ENCODE measurements around the gene PCDHGC5. TPM values are rescaled to one million over a fixed set of nuclear protein-coding genes. Genes with fewer than 3 reads are reported as not detected.
A peak's percentile ranks its signal among the peaks of the same experiment; 100 is the strongest.

PCDHGC5 gene
- total RNA-seq, 1 experiment from 2014 or later, result 2.1 TPM

DNA sequence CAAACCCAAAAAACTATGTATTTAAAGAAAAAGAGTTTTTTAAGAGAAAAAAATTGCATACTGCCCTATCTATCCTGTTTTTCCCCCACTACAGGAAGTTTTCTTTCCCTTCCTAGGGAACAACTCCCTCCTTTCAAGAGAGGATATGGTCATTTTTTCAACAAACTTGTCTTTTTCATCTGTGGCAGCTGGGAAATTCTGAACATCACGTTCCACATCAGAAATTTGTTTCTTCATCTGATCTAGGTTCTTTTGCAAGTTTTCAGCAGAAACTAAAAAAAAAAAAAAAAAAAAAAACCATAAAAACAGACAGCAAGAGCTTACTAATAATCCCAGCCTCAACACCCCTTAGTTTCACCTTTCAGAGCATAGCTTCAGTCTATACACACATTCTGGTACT lies 38.5 kb downstream of the PCDHGC5 start:
- TF ChIP-seq, protein P1, sequence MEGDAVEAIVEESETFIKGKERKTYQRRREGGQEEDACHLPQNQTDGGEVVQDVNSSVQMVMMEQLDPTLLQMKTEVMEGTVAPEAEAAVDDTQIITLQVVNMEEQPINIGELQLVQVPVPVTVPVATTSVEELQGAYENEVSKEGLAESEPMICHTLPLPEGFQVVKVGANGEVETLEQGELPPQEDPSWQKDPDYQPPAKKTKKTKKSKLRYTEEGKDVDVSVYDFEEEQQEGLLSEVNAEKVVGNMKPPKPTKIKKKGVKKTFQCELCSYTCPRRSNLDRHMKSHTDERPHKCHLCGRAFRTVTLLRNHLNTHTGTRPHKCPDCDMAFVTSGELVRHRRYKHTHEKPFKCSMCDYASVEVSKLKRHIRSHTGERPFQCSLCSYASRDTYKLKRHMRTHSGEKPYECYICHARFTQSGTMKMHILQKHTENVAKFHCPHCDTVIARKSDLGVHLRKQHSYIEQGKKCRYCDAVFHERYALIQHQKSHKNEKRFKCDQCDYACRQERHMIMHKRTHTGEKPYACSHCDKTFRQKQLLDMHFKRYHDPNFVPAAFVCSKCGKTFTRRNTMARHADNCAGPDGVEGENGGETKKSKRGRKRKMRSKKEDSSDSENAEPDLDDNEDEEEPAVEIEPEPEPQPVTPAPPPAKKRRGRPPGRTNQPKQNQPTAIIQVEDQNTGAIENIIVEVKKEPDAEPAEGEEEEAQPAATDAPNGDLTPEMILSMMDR (IDR thresholded peaks at IDR 0.05; ENCODE audit: unreplicated experiment), result no peak
- CTCF ChIA-PET, result interaction anchor here (0.6 to 0.7 kb wide), 2 partner anchors 13 to 529 kb away, joined by 4 to 5 read pairs; no protein-coding TSS in a partner anchor

DNA sequence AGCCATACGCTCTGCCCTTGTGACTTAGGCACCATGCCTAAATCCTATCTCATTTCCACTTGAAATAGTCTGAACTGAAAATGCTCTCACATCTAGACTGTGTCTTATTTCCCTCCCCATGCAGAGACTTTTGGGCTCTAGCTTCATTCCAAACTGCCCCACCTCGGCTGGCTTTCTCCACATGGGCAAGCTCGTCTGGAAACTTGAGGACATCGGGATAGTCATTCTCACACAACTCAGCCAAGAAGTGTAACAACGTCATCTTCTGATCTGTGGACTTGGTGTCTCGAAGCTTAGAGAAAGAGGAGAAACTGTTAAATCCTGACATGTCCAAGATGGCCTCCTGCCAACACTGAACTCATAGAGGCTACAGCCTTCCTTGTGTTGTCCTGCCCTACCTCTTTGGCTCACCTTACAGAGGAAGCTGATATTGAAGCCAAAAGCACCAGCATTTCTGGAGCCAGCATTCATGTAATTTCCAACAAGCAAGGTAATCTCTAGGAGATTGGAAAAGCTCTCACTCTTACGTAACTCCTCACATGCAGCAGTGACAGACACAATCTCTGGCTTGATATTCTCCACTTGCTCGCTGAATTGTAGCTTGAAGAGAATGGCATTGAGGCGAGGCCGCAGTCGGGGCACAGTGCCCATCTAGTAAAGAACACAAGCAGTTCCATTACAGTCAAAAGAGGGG lies 39.6 kb downstream of the PCDHGC5 start:
- no peak overlapping the region for H3K4me3 Mint-ChIP-seq (ENCODE audit: low read depth, unreplicated experiment)
- CTCF ChIA-PET, result interaction anchor here (0.7 kb wide), 1 partner anchor 53 kb away, joined by 3 read pairs; the partner anchor contains the start of gene PCDHGC3
- no peaks in the 10 kb centered on the region for H3K27me3 Mint-ChIP-seq (ENCODE audit: unreplicated experiment)
- TSS peak; percentile 47 for BruUV-seq (replicated peaks)
- TF ChIP-seq, protein P1 (IDR thresholded peaks at IDR 0.05; ENCODE audit: unreplicated experiment), result no peak
- H3K4me1 Mint-ChIP-seq (ENCODE audit: low read depth, unreplicated experiment), result peaks cover 25% of the 10 kb centered on the region
- H3K9me3 Mint-ChIP-seq (ENCODE audit: low read depth, unreplicated experiment), result no peaks in the 10 kb centered on the region
- no peak overlapping the region for H3K27ac Mint-ChIP-seq (ENCODE audit: unreplicated experiment)
- intact Hi-C loops (cut with micrococcal nuclease; ENCODE audit: unreplicated experiment), result loop anchor here (10.0 kb wide), 1 partner anchor 524 kb away; no protein-coding TSS in a partner anchor
- no peak for DNase-seq
- peaks cover 38% of the 10 kb centered on the region for H3K36me3 Mint-ChIP-seq (ENCODE audit: insufficient read depth, unreplicated experiment)

More for the DNA sequence above, 38.5 kb downstream of the PCDHGC5 start:
- no TSS peak for BruUV-seq (replicated peaks)
- Mint-ChIP-seq H3K4me1 (ENCODE audit: low read depth, unreplicated experiment) (peaks cover 35% of the 10 kb centered on the region), H3K9me3 (ENCODE audit: low read depth, unreplicated experiment) (no peaks in the 10 kb centered on the region), H3K36me3 (ENCODE audit: insufficient read depth, unreplicated experiment) (peaks cover 39% of the 10 kb centered on the region), H3K27ac (ENCODE audit: unreplicated experiment) (no peak overlapping the region), H3K4me3 (ENCODE audit: low read depth, unreplicated experiment) (no peak overlapping the region), H3K27me3 (ENCODE audit: unreplicated experiment) (no peaks in the 10 kb centered on the region)
- intact Hi-C loops (cut with micrococcal nuclease; ENCODE audit: unreplicated experiment), result loop anchor here (10.0 kb wide), 1 partner anchor 523 kb away; no protein-coding TSS in a partner anchor
- no peak for DNase-seq

DNA sequence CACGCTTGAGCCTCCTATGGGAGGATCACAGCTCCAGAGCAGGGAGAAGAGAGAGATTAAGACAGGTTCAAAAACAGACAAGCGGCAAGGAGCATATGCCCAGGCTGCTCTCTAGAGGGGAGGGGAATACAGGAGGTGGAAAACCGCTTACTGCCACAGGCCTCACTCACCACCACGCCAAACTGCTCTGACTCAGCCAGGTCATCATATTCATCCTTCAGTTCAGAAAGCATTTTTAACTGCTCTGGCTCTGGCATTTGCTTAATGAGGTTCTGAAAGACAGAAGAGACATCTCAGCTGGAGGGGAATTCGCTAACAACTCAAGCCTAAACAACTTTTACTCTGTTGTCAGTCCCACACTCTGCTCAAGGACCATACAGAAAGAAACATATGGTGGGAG lies 40.1 kb downstream of the PCDHGC5 start:
- no peak overlapping the region for H3K27ac Mint-ChIP-seq (ENCODE audit: unreplicated experiment)
- intact Hi-C loops (cut with micrococcal nuclease; ENCODE audit: unreplicated experiment), result loop anchor here (10.0 kb wide), 1 partner anchor 524 kb away; no protein-coding TSS in a partner anchor
- H3K36me3 Mint-ChIP-seq (ENCODE audit: insufficient read depth, unreplicated experiment), result peaks cover 37% of the 10 kb centered on the region
- no peaks in the 10 kb centered on the region for H3K27me3 Mint-ChIP-seq (ENCODE audit: unreplicated experiment)
- H3K4me1 Mint-ChIP-seq (ENCODE audit: low read depth, unreplicated experiment), result peaks cover 25% of the 10 kb centered on the region
- no peak for DNase-seq
- no peaks in the 10 kb centered on the region for H3K9me3 Mint-ChIP-seq (ENCODE audit: low read depth, unreplicated experiment)
- CTCF ChIA-PET, result interaction anchor here (0.7 kb wide), 1 partner anchor 54 kb away, joined by 3 read pairs; the partner anchor contains the start of gene PCDHGC3
- no TSS peak for BruUV-seq (replicated peaks)
- no peak overlapping the region for H3K4me3 Mint-ChIP-seq (ENCODE audit: low read depth, unreplicated experiment)
- TF ChIP-seq, protein P1 (IDR thresholded peaks at IDR 0.05; ENCODE audit: unreplicated experiment), result no peak

DNA sequence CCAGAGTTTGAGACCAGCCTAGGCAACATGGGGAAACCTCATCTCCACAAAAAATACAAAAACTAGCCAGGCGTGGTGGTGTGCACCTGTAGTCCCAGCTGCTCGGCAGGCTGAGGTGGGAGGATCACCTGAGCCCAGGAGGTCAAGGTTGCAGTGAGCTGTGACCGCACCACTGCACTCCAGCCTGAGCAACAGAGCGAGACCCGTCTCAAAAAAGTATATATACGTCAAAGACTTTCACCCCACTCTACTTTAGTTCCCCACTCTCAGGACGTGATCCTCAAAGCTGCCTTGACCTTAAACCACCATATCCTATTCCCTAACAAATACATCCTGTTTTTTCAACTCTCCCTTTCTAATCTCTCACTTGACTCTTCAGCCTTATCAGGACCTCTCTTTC lies 41.0 kb downstream of the PCDHGC5 start:
- no TSS peak for BruUV-seq (replicated peaks)
- Mint-ChIP-seq H3K4me3 (ENCODE audit: low read depth, unreplicated experiment) (no peak overlapping the region), H3K27me3 (ENCODE audit: unreplicated experiment) (no peaks in the 10 kb centered on the region), H3K27ac (ENCODE audit: unreplicated experiment) (no peak overlapping the region), H3K36me3 (ENCODE audit: insufficient read depth, unreplicated experiment) (peaks cover 34% of the 10 kb centered on the region), H3K9me3 (ENCODE audit: low read depth, unreplicated experiment) (no peaks in the 10 kb centered on the region), H3K4me1 (ENCODE audit: low read depth, unreplicated experiment) (peaks cover 25% of the 10 kb centered on the region)
- no peak for DNase-seq
- intact Hi-C loops (cut with micrococcal nuclease; ENCODE audit: unreplicated experiment), result loop anchor here (10.0 kb wide), 1 partner anchor 525 kb away; no protein-coding TSS in a partner anchor
- TF ChIP-seq, protein P1 (IDR thresholded peaks at IDR 0.05; ENCODE audit: unreplicated experiment), result no peak
- CTCF ChIA-PET, result no interaction called here
